ENCODE measurements around the gene SPIN2A.

GRCh38 chrX:57104406-57104805 is 32.8 kb downstream of the SPIN2A start:
- TF ChIP-seq POLR2AphosphoS5 (IDR thresholded peaks at IDR 0.05; ENCODE audit: borderline replicate concordance, low read depth, low read length): no peak
- no peak for TF ChIP-seq EZH2 (IDR thresholded peaks at IDR 0.05)
- TF ChIP-seq FOXP2 (optimal IDR thresholded peaks at IDR 0.05; ENCODE audit: control extremely low read depth, extremely low read length, insufficient read depth): no peak

Measured in SK-N-MC (cell line).